ES-I3 (cell line): ENCODE results near the gene GBP6.
"Not testable (repeated sequence)": the region's sequence is repeated elsewhere in the genome, so short reads cannot be mapped to it uniquely, and the experiment has no call there.

Experiments
- H3K36me3 ChIP-seq: 2 replicates; pipeline ENCODE4 v1.6.1; 2013; ENCODE audit warnings: mild to moderate bottlenecking, low read length, control low read depth, moderate library complexity; ENCODE audit not compliant: insufficient read depth
- H3K4me1 ChIP-seq: 2 replicates; pipeline ENCODE4 v1.6.1; 2013; ENCODE audit warnings: mild to moderate bottlenecking, control low read depth, low read length; ENCODE audit not compliant: insufficient read depth
- H3K9ac ChIP-seq: 2 replicates; pipeline ENCODE4 v1.6.1; 2013; ENCODE audit warnings: low read depth, mild to moderate bottlenecking, low read length, moderate library complexity
- H3K9me3 ChIP-seq: 2 replicates; pipeline ENCODE4 v1.6.1; 2013; ENCODE audit warnings: mild to moderate bottlenecking, low read length, moderate library complexity; ENCODE audit not compliant: control insufficient read depth, insufficient read depth

GBP6 gene

GRCh38 chr1:89356658-89357400 lies 7.0 kb upstream of the GBP6 start:
- no peak overlapping the region for H3K9ac ChIP-seq
- H3K36me3 ChIP-seq, result no peaks in the 10 kb centered on the region
- peaks cover 5% of the 10 kb centered on the region for H3K4me1 ChIP-seq
- H3K9me3 ChIP-seq, result no peaks in the 10 kb centered on the region

- H3K9me3 ChIP-seq, result no peaks in the 10 kb centered on the region
Observed at GRCh38 chr1:89358287-89358893, 5.5 kb upstream of the GBP6 start.

GRCh38 chr1:89360716-89361115 lies 3.1 kb upstream of the GBP6 start:
- Histone ChIP-seq H3K4me1 (peaks cover 9% of the 10 kb centered on the region), H3K36me3 (no peaks in the 10 kb centered on the region), H3K9ac (no peak overlapping the region), H3K9me3 (no peaks in the 10 kb centered on the region)

More at GRCh38 chr1:89358287-89358893, 5.5 kb upstream of the GBP6 start:
- Histone ChIP-seq H3K36me3 (no peaks in the 10 kb centered on the region), H3K9ac (no peak overlapping the region), H3K4me1 (peaks cover 9% of the 10 kb centered on the region)

- no peaks in the 10 kb centered on the region for H3K36me3 ChIP-seq
- no peak overlapping the region for H3K9ac ChIP-seq
- peaks cover 9% of the 10 kb centered on the region for H3K4me1 ChIP-seq
- H3K9me3 ChIP-seq, result no peaks in the 10 kb centered on the region
Observed at GRCh38 chr1:89361681-89362080, 2.2 kb upstream of the GBP6 start.

GRCh38 chr1:89363196-89363595 lies 663 bp upstream of the GBP6 start:
- Histone ChIP-seq H3K9ac (no peak overlapping the region), H3K4me1 (peaks cover 9% of the 10 kb centered on the region), H3K9me3 (no peaks in the 10 kb centered on the region), H3K36me3 (no peaks in the 10 kb centered on the region)

DNA sequence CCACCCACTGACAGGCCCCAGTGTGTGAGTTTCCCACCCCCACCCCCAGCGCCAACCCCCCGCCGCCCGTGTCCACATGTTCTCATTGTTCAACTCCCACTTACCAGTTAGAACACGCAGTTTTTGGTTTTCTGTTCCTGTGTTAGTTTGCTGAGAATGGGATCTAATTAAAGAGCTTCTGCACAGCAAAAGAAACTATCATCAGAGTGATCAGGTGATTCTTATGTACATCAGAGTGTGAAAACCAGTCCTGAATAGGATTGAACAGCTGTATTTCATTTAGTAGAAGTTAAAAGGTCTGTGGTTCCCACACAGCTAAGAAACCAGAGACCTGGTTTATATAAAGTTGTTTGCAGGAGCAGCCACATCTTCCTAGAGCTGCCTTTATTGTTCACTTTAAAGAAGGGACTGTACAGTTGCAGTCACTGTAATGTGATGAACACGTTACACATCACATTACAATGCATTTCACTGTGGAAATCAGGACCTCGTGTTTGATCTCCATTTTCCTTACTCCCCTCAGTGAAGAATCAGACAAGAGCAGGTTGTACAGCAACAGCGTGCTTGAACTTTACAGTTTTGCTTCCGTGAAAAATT lies 1.2 kb downstream of the GBP6 start:
- no peaks in the 10 kb centered on the region for H3K9me3 ChIP-seq
- peaks cover 9% of the 10 kb centered on the region for H3K4me1 ChIP-seq
- no peak overlapping the region for H3K9ac ChIP-seq
- H3K36me3 ChIP-seq, result no peaks in the 10 kb centered on the region

GRCh38 chr1:89367221-89367620 lies 3.4 kb downstream of the GBP6 start:
- Histone ChIP-seq H3K4me1 (peaks cover under 1% of the 10 kb centered on the region; the same call in 1 of the 2 replicates), H3K9me3 (no peaks in the 10 kb centered on the region), H3K36me3 (no peaks in the 10 kb centered on the region), H3K9ac (no peak overlapping the region)

DNA sequence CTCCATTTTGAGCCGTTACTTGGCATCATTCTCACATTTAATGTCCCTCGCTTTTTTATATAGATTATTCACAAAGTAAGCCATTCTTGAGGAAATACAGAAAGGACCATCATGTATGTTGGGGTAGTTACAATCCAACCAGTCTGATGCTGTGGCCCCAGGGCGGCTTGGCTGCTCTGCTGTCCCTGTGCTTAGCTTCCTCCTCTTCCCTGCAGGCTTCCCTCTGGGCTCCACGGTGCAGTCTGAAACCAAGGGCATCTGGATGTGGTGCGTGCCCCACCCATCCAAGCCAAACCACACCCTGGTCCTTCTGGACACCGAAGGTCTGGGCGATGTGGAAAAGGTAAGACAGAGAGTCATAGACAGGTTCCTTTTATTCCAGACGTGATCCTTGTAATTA lies 5.5 kb downstream of the GBP6 start:
- H3K9me3 ChIP-seq, result no peaks in the 10 kb centered on the region
- no peaks in the 10 kb centered on the region for H3K36me3 ChIP-seq
- no peaks in the 10 kb centered on the region for H3K4me1 ChIP-seq
- H3K9ac ChIP-seq, result no peak overlapping the region

- H3K4me1 ChIP-seq, H3K9ac ChIP-seq, H3K9me3 ChIP-seq, H3K36me3 ChIP-seq: not testable (repeated sequence)
Observed at GRCh38 chr1:89373810-89374209, 10.0 kb downstream of the GBP6 start.

GRCh38 chr1:89378001-89378400 lies 14.1 kb downstream of the GBP6 start:
- Histone ChIP-seq H3K36me3 (no peaks in the 10 kb centered on the region), H3K9ac (no peak overlapping the region), H3K4me1 (peaks cover 3% of the 10 kb centered on the region; the same call in 1 of the 2 replicates), H3K9me3 (no peaks in the 10 kb centered on the region)

- Histone ChIP-seq H3K36me3 (no peaks in the 10 kb centered on the region), H3K4me1 (peaks cover 3% of the 10 kb centered on the region; the same call in 1 of the 2 replicates), H3K9me3 (no peaks in the 10 kb centered on the region), H3K9ac (no peak overlapping the region)
Observed at GRCh38 chr1:89381618-89382017, 17.8 kb downstream of the GBP6 start.

DNA sequence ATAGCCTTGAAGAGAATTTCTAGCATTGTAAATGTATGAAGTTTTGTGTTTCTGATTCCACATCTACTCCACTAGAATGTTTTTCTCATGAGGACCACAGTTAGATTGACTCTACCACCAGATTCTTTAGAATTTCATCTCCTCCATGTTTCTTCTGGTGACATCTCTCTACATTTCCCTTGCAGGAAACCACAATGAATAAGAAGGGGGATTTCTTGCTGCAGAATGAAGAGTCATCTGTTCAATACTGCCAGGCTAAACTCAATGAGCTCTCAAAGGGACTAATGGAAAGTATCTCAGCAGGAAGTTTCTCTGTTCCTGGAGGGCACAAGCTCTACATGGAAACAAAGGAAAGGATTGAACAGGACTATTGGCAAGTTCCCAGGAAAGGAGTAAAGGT lies 18.6 kb downstream of the GBP6 start:
- Histone ChIP-seq H3K9ac (no peak overlapping the region), H3K36me3 (no peaks in the 10 kb centered on the region), H3K9me3 (no peaks in the 10 kb centered on the region), H3K4me1 (peaks cover 3% of the 10 kb centered on the region; the same call in 1 of the 2 replicates)

- H3K9ac ChIP-seq, result no peak overlapping the region
- H3K9me3 ChIP-seq, result no peaks in the 10 kb centered on the region
- no peaks in the 10 kb centered on the region for H3K36me3 ChIP-seq
- no peaks in the 10 kb centered on the region for H3K4me1 ChIP-seq
Observed at GRCh38 chr1:89383185-89383584, 19.3 kb downstream of the GBP6 start.

DNA sequence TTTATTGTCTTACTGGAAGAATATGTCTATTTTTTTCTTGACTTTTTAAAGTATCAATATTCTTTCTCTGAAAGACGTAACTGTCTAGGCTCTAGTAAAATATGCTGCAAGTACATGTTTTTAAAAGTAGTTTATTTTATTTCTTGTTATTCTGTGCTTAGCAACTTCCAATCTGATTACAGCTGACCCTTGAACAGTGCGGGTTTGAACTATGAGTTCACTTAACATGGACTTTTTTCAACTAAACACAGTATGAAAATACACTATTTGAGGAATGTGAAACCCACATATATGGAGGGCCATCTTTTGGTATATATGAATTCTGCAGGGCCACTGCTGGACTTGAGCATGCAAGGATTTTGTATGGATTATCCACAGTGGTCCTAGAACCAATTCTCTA lies 26.8 kb downstream of the GBP6 start:
- no peak overlapping the region for H3K9ac ChIP-seq
- no peaks in the 10 kb centered on the region for H3K36me3 ChIP-seq
- no peaks in the 10 kb centered on the region for H3K9me3 ChIP-seq
- H3K4me1 ChIP-seq, result no peaks in the 10 kb centered on the region

DNA sequence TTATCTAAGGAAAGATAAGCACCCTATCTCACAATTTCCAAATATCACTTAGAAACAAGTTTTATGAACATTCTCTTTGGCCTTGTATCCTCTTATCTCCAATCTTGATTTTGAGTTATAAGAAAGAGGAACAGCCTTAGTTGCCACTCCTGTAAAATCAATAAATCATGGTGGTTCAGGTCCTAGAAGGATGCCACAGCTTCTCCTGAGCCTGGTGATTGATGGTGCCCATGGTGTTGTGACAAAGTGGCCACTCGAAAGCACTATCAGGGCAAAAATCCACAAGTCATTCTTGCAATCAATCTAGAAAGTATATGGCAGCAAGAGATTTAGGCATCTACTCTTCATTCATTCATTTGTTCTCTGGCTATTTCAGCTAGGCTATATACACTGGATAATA lies 27.8 kb downstream of the GBP6 start:
- H3K9ac ChIP-seq, result no peak overlapping the region
- H3K4me1 ChIP-seq, result no peaks in the 10 kb centered on the region
- no peaks in the 10 kb centered on the region for H3K36me3 ChIP-seq
- no peaks in the 10 kb centered on the region for H3K9me3 ChIP-seq
